Skeletal muscle tissue (tissue), 4 donors: Measurements from ENCODE around the gene PRSS22. TPM values are rescaled to one million over a fixed set of nuclear protein-coding genes. Genes with fewer than 3 reads are reported as not detected.

Source experiments
- H3K27ac ChIP-seq: one replicate; pipeline ENCODE4 v1.7.0; 2013; ENCODE audit warnings: mild to moderate bottlenecking, low read depth, low read length, inconsistent platforms
- H3K27me3 ChIP-seq, 3 donors: one replicate each; pipeline ENCODE4 v1.7.0; 2013; ENCODE audit warnings: low read length in 3 of 3; ENCODE audit not compliant: control insufficient read depth in 3 of 3, insufficient read depth in 3 of 3
- H3K36me3 ChIP-seq, 3 donors: one replicate each; pipeline ENCODE4 v1.7.0; 2013; ENCODE audit warnings: low read length in 3 of 3; ENCODE audit not compliant: control insufficient read depth in 3 of 3, insufficient read depth in 3 of 3
- H3K4me1 ChIP-seq, 3 donors: one replicate each; pipeline ENCODE4 v1.7.0; 2013; ENCODE audit warnings: low read length in 3 of 3, mild to moderate bottlenecking in 3 of 3; ENCODE audit not compliant: control insufficient read depth in 3 of 3, insufficient read depth in 3 of 3
- H3K4me3 ChIP-seq, 3 donors: one replicate each; pipeline ENCODE4 v1.7.0; 2013; ENCODE audit warnings: low read length in 3 of 3
- H3K9ac ChIP-seq, 3 donors: one replicate each; pipeline ENCODE4 v1.7.0; 2013; ENCODE audit warnings: low read length in 3 of 3, mild to moderate bottlenecking in 3 of 3, moderate library complexity in 2 of 3, low read depth in 1 of 3
- H3K9me3 ChIP-seq, 3 donors: one replicate each; pipeline ENCODE4 v1.7.0; 2013; ENCODE audit warnings: low read length in 3 of 3; ENCODE audit not compliant: control insufficient read depth in 3 of 3
- total RNA-seq: library from RNA; depleted of rRNA; stranded (reverse); fragments of >200 nt; gene quantifications from one replicate; pipeline ENCODE4 v1.2.3, GENCODE V29; 2014
- donor health status: Osteomylitis.

The PRSS22 gene
- total RNA-seq, 1 donor from 2014 or later, result not detected

DNA sequence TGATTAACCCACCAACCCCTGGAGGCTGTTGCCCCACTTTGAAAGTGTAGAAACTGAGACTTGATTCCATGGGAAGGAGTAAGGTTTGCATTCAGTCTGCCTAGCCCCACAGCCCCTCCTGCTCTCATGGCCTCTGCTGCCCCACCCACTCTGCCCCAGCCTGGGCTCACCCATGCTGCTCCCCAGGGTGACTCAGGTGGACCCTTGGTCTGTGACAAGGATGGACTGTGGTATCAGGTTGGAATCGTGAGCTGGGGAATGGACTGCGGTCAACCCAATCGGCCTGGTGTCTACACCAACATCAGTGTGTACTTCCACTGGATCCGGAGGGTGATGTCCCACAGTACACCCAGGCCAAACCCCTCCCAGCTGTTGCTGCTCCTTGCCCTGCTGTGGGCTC, 53.2 kb downstream of the PRSS22 start:
- Histone ChIP-seq H3K4me1 (no peaks in the 10 kb centered on the region), H3K27ac (no peak overlapping the region), H3K36me3 (no peaks in the 10 kb centered on the region), H3K4me3 (no peak overlapping the region), H3K9me3 (peaks cover 5 to 11% (median 6%) of the 10 kb centered on the region in 3 donors), H3K9ac (no peak overlapping the region), H3K27me3 (peaks cover 9 to 26% (median 18%) of the 10 kb centered on the region in 3 donors)

DNA sequence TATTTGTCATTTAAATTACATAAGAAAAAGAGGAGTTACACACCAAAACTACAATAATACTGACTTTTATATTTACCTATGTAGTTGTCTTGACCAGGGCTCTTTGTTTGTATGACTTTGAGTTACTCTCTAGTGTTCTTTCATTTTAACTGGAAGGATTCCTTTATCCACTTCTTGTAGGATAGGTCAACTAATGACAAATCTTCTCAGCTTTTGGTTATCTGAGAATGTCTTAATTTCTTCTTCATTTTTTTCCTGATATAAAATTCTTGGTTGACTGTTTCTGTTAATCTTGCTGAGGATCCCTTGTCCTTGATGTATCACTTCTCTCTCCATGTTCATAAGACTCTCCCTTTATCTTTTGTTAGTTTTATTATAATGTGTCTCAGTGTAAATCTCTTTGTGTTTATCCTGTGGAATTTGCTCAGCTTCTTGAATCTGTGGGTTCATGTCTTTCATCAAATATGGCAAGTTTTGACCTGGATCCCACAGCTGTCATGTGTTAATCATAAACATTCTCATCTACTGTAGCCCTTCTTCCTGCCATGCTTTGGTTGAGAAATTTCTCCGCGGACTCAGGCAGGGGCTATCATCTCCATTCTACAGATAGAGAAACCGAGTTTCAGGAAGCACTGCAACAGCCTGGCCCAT, 54.3 kb downstream of the PRSS22 start:
- Histone ChIP-seq H3K27ac (no peak overlapping the region), H3K4me3 (no peak overlapping the region), H3K9ac (no peak overlapping the region), H3K27me3 (peaks cover 9 to 32% (median 26%) of the 10 kb centered on the region in 3 donors), H3K4me1 (no peaks in the 10 kb centered on the region), H3K36me3 (no peaks in the 10 kb centered on the region), H3K9me3 (peaks cover 5 to 11% (median 6%) of the 10 kb centered on the region in 3 donors)

Other genes with a start within 250 kb of the PRSS22 start
- gene KCTD5, start 175.6 kb downstream of the PRSS22 start, total RNA-seq, result 13.6 TPM
- gene PRSS27, start 137.9 kb downstream of the PRSS22 start, total RNA-seq, result not detected
- gene SRRM2, start 105.5 kb downstream of the PRSS22 start, total RNA-seq, result 70.5 TPM
- 178 TPM for gene ELOB, start 80.9 kb downstream of the PRSS22 start, total RNA-seq
- gene PRSS33, start 70.6 kb downstream of the PRSS22 start, total RNA-seq, result not detected
- not detected for gene PRSS41, start 59.7 kb downstream of the PRSS22 start, total RNA-seq
- not detected for gene PRSS21, start 40.9 kb downstream of the PRSS22 start, total RNA-seq
- gene ZG16B, start 27.9 kb downstream of the PRSS22 start, total RNA-seq, result 0.52 TPM
- 10.4 TPM for gene FLYWCH2, start 25.0 kb upstream of the PRSS22 start, total RNA-seq
- gene FLYWCH1, start 53.8 kb upstream of the PRSS22 start, total RNA-seq, result 11.0 TPM
- gene KREMEN2, start 106.1 kb upstream of the PRSS22 start, total RNA-seq, result 1.6 TPM
- gene PAQR4, start 111.2 kb upstream of the PRSS22 start, total RNA-seq, result 2.1 TPM
- 2.1 TPM for gene PKMYT1, start 122.3 kb upstream of the PRSS22 start, total RNA-seq
- gene CLDN9, start 154.8 kb upstream of the PRSS22 start, total RNA-seq, result not detected
- gene CLDN6, start 160.0 kb upstream of the PRSS22 start, total RNA-seq, result not detected
- gene TNFRSF12A, start 162.2 kb upstream of the PRSS22 start, total RNA-seq, result 28.7 TPM
- 14.1 TPM for gene HCFC1R1, start 165.8 kb upstream of the PRSS22 start, total RNA-seq
- 15.7 TPM for gene THOC6, start 165.9 kb upstream of the PRSS22 start, total RNA-seq
- not detected for gene BICDL2, start 178.8 kb upstream of the PRSS22 start, total RNA-seq
- gene MMP25, start 188.4 kb upstream of the PRSS22 start, total RNA-seq, result 0.52 TPM
- gene IL32, start 207.5 kb upstream of the PRSS22 start, total RNA-seq, result 25.1 TPM
- gene ZSCAN10, start 241.1 kb upstream of the PRSS22 start, total RNA-seq, result not detected